HT1080 (cell line): ENCODE results near the gene WSCD1. TPM values are rescaled to one million over a fixed set of nuclear protein-coding genes. Genes with fewer than 3 reads are reported as not detected.

ENCODE experiments used
- DNase-seq: peaks from one replicate; pipeline ENCODE4 v3.0.0-alpha.2; 2015; ENCODE audit warnings: low read depth
- total RNA-seq: library from RNA; depleted of rRNA; stranded (reverse); fragments of >200 nt; shearing (Covaris generic); gene quantifications from 2 replicates; pipeline ENCODE4 v1.2.3, GENCODE V29; 2014

Gene WSCD1
- total RNA-seq, 1 experiment from 2014 or later, result 0.10 TPM

DNA sequence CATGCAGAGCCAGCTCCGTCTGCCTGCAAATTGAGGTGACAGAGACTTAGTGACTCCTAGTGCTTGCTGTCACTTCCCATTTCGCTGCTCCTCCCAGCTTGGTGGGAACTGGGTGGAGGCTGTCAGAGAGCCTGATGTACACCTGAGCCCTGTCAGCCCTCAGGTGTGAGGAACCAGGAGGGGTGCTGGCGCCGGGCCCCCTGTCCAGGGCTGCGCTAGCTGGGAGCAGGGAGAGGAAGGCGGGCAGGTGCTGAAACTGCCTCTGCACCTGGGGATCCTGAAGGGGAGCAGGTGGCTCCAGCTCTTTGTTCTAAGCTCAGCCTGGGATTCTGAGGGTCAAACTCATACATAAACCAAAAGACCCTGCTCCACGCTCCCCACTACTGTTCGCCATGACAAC, 10.8 kb upstream of the WSCD1 start:
- DNase-seq, result no peak

- peak; percentile 69 for DNase-seq
Measured at GRCh38 chr17:6061290-6061689, 8.9 kb upstream of the WSCD1 start.

- no peak for DNase-seq
Measured at GRCh38 chr17:6064868-6065267, 5.3 kb upstream of the WSCD1 start.

DNA sequence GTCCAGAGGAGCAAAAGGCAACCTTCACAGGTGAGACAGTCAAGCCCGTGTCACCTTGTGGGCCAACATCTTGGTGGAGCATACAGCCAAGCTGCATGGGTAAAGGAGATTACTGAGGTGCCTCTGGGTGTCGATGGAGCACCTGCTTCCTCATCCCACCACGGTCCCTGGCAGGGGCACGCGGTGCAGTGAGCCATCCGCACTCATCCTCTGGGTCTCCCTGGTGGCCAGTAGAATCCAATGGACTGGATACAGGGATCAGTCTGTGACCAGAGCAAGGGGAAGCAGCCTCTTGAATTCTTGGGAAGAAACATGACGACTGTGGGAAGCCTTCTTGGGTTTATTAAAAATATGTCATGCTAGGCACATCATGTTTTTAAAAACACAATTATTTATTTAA, 4.8 kb upstream of the WSCD1 start:
- DNase-seq, result no peak

DNA sequence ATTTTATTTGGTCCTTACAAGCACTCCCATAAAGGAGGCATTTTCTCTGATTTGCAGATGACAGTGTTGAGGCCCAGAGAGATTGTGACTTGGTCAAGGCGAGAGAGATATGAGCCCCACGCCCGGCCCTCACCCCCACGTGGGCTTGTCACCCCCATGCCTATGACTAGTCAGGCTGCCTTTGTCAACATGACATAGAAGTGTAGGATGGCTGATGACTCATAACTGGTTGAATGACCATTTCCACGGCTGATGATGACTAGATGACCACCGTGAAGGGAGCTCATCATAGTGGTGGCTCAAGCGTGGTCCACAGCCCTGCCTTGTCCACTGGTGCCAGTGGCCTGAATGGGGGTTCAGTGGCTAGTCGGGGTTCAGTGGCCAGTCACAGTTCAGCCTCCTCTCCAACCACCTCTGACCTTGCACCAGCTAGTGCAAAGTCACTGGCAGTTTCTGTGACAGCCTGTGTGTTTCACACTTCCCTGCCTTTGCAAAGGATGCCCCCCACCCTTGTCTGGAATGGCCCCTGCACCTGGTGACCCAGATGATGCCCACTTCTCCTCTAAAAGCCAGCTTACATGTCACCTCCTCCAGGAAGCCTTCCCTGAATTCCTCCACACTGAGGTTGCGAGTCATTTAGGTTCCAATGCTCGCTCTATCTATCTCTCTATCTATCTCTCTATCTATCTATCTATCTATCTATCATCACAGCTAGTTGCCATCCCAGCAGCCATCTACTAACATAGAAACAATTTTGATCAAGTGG, 3.8 kb upstream of the WSCD1 start:
- DNase-seq, result no peak

DNA sequence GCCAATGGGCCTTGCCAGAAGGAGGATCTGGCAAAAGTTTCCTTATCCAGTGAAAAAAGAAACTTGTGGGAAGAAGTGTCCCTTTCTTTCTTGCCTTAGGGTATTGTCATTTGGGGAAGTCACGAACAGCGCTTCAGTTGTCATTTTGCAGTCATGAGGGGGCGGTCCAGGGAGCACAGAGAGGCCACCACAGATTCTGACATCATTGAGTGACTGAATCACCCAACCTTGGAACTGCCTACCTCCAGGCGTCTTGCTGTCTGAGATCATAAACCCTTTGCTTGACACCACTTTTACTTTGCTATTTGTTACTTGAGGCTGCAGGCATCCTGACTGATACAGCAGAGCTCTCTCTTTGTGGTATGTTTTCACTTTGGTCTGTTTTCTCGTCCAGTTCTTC, 3.1 kb upstream of the WSCD1 start:
- no peak for DNase-seq

DNA sequence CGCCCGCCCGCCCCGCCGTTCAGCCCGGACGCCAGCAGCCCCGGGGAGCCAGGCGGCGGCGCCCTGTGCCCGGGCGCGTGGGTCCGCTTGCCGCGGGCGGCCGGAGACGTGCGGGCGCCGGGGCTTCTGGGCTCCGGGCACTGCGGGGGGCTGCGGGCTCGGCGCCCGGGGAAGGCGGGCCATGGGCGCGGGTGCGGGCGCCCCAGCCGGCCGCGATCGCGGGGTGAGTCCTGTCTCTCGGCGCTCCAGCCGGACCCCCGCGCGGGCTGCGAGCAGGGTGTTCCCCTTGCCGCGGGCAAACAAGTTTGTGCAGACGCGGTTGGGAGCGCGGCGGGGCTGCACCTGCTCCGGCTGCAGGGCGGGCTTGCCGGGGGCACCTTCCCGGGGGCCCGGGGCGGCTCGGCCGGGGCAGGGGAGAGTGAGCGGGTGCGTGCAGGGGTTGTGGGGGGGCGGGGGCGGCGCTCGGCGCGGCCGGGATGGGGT, 292 bp downstream of the WSCD1 start:
- no peak for DNase-seq

DNA sequence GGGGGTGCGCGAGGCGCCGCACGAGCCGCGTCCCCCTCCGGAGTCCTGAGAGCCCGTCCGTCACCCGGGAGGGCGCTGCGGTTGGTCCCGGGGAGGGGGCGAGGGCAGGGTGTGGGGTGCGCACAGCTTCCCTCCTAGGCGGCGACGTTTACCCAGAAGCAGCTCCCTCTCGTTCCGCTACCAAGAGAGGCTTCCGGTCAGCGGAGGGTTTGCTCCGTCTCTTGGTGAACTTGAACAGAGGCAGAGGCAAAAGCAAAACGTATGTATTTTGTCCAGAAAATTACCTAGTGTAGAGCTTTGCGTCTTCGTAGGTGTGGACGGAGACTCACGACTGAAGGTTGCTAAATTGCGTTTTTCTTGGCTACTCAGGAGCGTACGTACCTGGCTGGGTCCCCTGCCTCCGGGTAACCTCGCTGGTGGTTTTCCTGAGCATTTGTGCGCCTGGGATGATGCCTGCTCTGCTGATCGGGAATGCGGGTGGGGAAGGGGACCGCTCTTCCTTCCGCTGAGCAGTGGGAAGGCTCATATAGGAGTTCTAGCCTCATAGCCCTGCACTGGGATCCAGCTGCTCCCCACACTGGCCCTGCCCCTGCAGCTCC, 833 bp downstream of the WSCD1 start:
- no peak for DNase-seq

DNA sequence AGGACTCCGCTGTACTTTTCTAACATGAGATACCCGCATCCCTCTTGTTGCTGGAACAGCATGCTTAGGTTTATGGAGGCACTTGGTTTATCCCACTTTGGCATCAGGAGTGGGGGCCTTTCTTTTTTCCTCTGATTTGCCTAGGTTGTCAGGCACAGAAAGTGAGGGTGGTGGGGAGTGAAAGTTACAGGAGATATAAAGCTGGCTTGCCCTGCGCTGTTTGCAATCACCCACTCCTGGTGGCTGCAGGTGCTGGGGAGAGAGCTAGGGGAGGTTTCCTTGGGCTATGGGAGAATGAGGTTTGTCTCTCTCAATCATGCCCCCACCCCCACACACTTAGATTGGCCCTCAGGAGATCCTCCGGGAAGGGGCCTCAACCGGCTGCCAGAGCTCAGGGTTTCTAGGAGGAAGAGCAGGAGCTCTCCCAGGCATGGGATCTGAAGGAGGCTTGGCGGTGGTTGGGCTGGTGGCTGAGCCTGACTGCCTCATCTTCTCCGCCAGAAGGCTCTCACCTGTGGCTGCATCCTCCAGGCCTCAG, 1.4 kb downstream of the WSCD1 start:
- DNase-seq, result no peak

- DNase-seq, result no peak
Measured at GRCh38 chr17:6072157-6072556, 2.0 kb downstream of the WSCD1 start.

- no peak for DNase-seq
Measured at GRCh38 chr17:6072611-6073010, 2.4 kb downstream of the WSCD1 start.

- no peak for DNase-seq
Measured at GRCh38 chr17:6073620-6074019, 3.4 kb downstream of the WSCD1 start.

GRCh38 chr17:6075050-6075449, 4.9 kb downstream of the WSCD1 start:
- DNase-seq, result no peak

DNA sequence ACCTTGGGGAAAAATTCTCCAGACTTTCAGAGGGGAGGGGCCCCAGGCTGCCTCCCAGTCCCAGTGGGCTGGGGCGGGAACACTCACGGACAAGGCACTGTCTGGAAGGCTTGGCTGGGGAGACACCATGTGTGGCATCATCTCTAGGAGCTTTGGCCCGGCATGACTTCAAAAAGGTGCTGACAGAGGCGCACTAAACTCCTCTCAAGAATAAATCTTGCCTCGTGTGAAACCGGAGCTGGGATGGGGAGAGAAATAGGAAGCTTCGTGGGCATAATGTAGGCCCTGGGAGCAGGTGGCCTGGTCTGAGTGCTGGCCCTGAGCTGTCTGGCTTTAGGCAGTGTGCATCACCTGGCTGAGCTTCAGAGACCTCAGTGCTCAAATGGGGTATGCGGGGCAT, 5.7 kb downstream of the WSCD1 start:
- no peak for DNase-seq

DNA sequence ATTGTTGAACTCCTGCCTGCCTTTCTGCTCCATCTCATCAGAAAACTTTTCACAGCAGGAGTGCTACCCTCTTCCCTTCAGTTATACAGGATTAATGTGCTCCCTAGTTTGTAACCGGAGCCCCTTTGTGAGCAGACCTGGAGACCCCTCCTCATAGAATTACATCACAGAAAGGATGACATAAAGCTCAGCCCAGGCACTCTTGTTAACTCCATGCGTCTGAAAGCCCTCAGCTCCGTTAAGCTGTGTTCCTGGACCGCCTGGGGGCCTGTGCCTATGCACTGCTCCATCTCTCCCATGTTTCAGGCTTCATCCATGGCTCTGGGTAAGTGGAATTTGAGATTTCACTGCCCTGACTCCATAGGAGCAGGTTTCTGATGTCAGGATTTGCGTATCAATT, 7.6 kb downstream of the WSCD1 start:
- DNase-seq, result no peak

- DNase-seq, result no peak
Measured at GRCh38 chr17:6078458-6078871, 8.3 kb downstream of the WSCD1 start.

- DNase-seq, result no peak
Measured at GRCh38 chr17:6079155-6079888, 9.1 kb downstream of the WSCD1 start.

- DNase-seq, result no peak
Measured at GRCh38 chr17:6079960-6080359, 9.8 kb downstream of the WSCD1 start.

- DNase-seq, result no peak
Measured at GRCh38 chr17:6080711-6081430, 10.7 kb downstream of the WSCD1 start.

- no peak for DNase-seq
Measured at GRCh38 chr17:6082335-6082734, 12.2 kb downstream of the WSCD1 start.
